Activated B cell treated with CpG ODN at 0.5 μM for 24 hours (primary cell): Measurements from ENCODE around the gene SNX14. TPM values are rescaled to one million over a fixed set of nuclear protein-coding genes. Genes with fewer than 3 reads are reported as not detected.

ENCODE experiments used
- ATAC-seq: fragments of 200-7000 bp; cut with Tn5 transposase; one replicate; pipeline ENCODE4 v1.10.0; 2021; ENCODE audit warnings: low read depth, mild to moderate bottlenecking, moderate library complexity
- CTCF ChIA-PET: fragments of 350-600 bp; sonication (Branson Sonifier 250); formaldehyde crosslinking; loops from one replicate; lab custom pipeline; 2021; ENCODE audit warnings: antibody characterized with exemption; lab: Charles Lee
- POLR2A ChIA-PET: fragments of 350-600 bp; sonication (Branson Sonifier 250); formaldehyde crosslinking; loops from one replicate; lab custom pipeline; 2021; ENCODE audit warnings: antibody characterized with exemption; lab: Charles Lee
- DNase-seq: peaks from one replicate; pipeline ENCODE4 v3.0.0; 2022
- H3K27ac Mint-ChIP-seq: one replicate; pipeline ENCODE4 v1.8.0; 2020; ENCODE audit warnings: mixed read lengths
- H3K27me3 Mint-ChIP-seq: one replicate; pipeline ENCODE4 v1.8.0; 2021; ENCODE audit warnings: mixed read lengths
- H3K36me3 Mint-ChIP-seq: one replicate; pipeline ENCODE4 v1.8.0; 2021; ENCODE audit warnings: low read depth, mixed read lengths
- H3K4me1 Mint-ChIP-seq: one replicate; pipeline ENCODE4 v1.8.0; 2021; ENCODE audit warnings: mixed read lengths
- H3K4me3 Mint-ChIP-seq: one replicate; pipeline ENCODE4 v1.8.0; 2020; ENCODE audit warnings: mild to moderate bottlenecking, mixed read lengths
- H3K9me3 Mint-ChIP-seq: one replicate; pipeline ENCODE4 v1.8.0; 2020; ENCODE audit warnings: mixed read lengths
- CTCF ChIP-seq: fragments of 200-600 bp; IDR thresholded peaks from one replicate; pipeline ENCODE4 v1.8.0; 2022; ENCODE audit warnings: antibody characterized with exemption, mild to moderate bottlenecking
- intact Hi-C: fragments of 100-400 bp; cut with micrococcal nuclease; formaldehyde crosslinking; loops from one replicate; pipeline ENCODE4 v1.15.1; 2024
- total RNA-seq: library from RNA; stranded (reverse); gene quantifications from 2 replicates; pipeline ENCODE4 v1.2.3, GENCODE V29; 2022

SNX14 gene
- total RNA-seq, 1 donor from 2014 or later, result 70.8 TPM

GRCh38 chr6:85490516-85491248, 103.0 kb downstream of the SNX14 start:
- H3K9me3 Mint-ChIP-seq, result no peaks in the 10 kb centered on the region
- H3K4me3 Mint-ChIP-seq, result no peak overlapping the region
- ATAC-seq (no peak), DNase-seq (no peak)
- H3K27ac Mint-ChIP-seq, result no peak overlapping the region
- peaks cover 33% of the 10 kb centered on the region for H3K36me3 Mint-ChIP-seq
- CTCF ChIA-PET, result no interaction called here
- POLR2A ChIA-PET, result no interaction called here
- intact Hi-C loops, result no loop called here
- TF ChIP-seq CTCF, result no peak
- H3K4me1 Mint-ChIP-seq, result no peaks in the 10 kb centered on the region
- H3K27me3 Mint-ChIP-seq, result no peaks in the 10 kb centered on the region

- no peak overlapping the region for H3K4me3 Mint-ChIP-seq
- no peak overlapping the region for H3K27ac Mint-ChIP-seq
- H3K36me3 Mint-ChIP-seq, result peaks cover 17% of the 10 kb centered on the region
- ChIA-PET POLR2A (interaction anchor here (0.6 kb wide), 1 partner anchor 193 kb away, joined by 3 read pairs; no protein-coding TSS in a partner anchor), CTCF (interaction anchor here (0.7 to 9.2 kb wide), 5 partner anchors 34 to 185 kb away, joined by 3 to 122 read pairs (median 17); partner anchors contain the start of gene NT5E)
- no peaks in the 10 kb centered on the region for H3K27me3 Mint-ChIP-seq
- no peak for ATAC-seq
- peaks cover 16% of the 10 kb centered on the region for H3K4me1 Mint-ChIP-seq
- intact Hi-C loops, result loop anchor here (5.0 kb wide), 2 partner anchors 52 to 113 kb away; no protein-coding TSS in a partner anchor
- no peak for DNase-seq
- no peaks in the 10 kb centered on the region for H3K9me3 Mint-ChIP-seq
- TF ChIP-seq CTCF, result no peak
Measured at GRCh38 chr6:85484948-85485347, 108.7 kb downstream of the SNX14 start.

- Mint-ChIP-seq H3K27ac (no peak overlapping the region), H3K36me3 (peaks cover 12% of the 10 kb centered on the region), H3K4me1 (peaks cover 16% of the 10 kb centered on the region), H3K9me3 (no peaks in the 10 kb centered on the region), H3K27me3 (no peaks in the 10 kb centered on the region), H3K4me3 (no peak overlapping the region)
- DNase-seq (no peak), ATAC-seq (no peak)
- CTCF ChIA-PET, result interaction anchor here (0.9 to 9.2 kb wide), 11 partner anchors 10 to 131 kb away, joined by 3 to 122 read pairs (median 8); partner anchors contain the start of gene NT5E
- POLR2A ChIA-PET, result no interaction called here
- intact Hi-C loops, result loop anchor here (1.0 to 5.0 kb wide), 4 partner anchors 34 to 129 kb away; partner anchors contain the start of gene NT5E
- no peak for TF ChIP-seq CTCF
Measured at GRCh38 chr6:85483846-85484245, 109.8 kb downstream of the SNX14 start.

- DNase-seq, result peak; percentile 76
- no peaks in the 10 kb centered on the region for H3K9me3 Mint-ChIP-seq
- H3K4me3 Mint-ChIP-seq, result no peak overlapping the region
- CTCF ChIA-PET, result interaction anchor here (0.7 to 9.2 kb wide), 27 partner anchors 9 to 195 kb away, joined by 3 to 122 read pairs (median 5); partner anchors contain the start of gene NT5E
- ATAC-seq, result peak; percentile 88
- peak; percentile 92 for TF ChIP-seq CTCF
- H3K36me3 Mint-ChIP-seq, result peaks cover 10% of the 10 kb centered on the region
- POLR2A ChIA-PET, result interaction anchor here (0.9 to 1.0 kb wide), 2 partner anchors 22 to 33 kb away, joined by 3 to 9 read pairs; partner anchors contain the start of gene NT5E
- no peak overlapping the region for H3K27ac Mint-ChIP-seq
- intact Hi-C loops, result loop anchor here (1.0 to 5.0 kb wide), 4 partner anchors 33 to 128 kb away; partner anchors contain the start of gene NT5E
- H3K4me1 Mint-ChIP-seq, result peaks cover 16% of the 10 kb centered on the region
- H3K27me3 Mint-ChIP-seq, result no peaks in the 10 kb centered on the region
Measured at GRCh38 chr6:85482905-85483700, 110.6 kb downstream of the SNX14 start.
